Neural progenitor cell (in vitro differentiated cells): Measurements from ENCODE around the gene ZNF19. TPM values are rescaled to one million over a fixed set of nuclear protein-coding genes. Genes with fewer than 3 reads are reported as not detected.

Experiments
- DNase-seq: peaks from one replicate; pipeline ENCODE4 v3.0.0-alpha.2; 2016; ENCODE audit warnings: low spot score
- H2AFZ ChIP-seq: fragments of 200-600 bp; sonication (generic); replicated peaks from 2 replicates; pipeline ENCODE4 v1.6.1; 2016; ENCODE audit warnings: antibody characterized with exemption
- H3F3A ChIP-seq: fragments of 200-600 bp; sonication (generic); 2 replicates; pipeline ENCODE4 v1.6.1; 2016; ENCODE audit warnings: antibody characterized with exemption, low read depth
- H3K27ac ChIP-seq: fragments of 200-600 bp; sonication (generic); 2 replicates; pipeline ENCODE4 v1.5.1; 2016; ENCODE audit warnings: mild to moderate bottlenecking
- H3K27me3 ChIP-seq: fragments of 200-600 bp; sonication (generic); 2 replicates; pipeline ENCODE4 v1.6.1; 2016; ENCODE audit warnings: mild to moderate bottlenecking, moderate library complexity
- H3K36me3 ChIP-seq: fragments of 200-600 bp; sonication (generic); 2 replicates; pipeline ENCODE4 v1.5.1; 2016
- H3K4me1 ChIP-seq: fragments of 200-600 bp; sonication (generic); 2 replicates; pipeline ENCODE4 v1.6.1; 2016; ENCODE audit warnings: mixed run types
- H3K4me2 ChIP-seq: fragments of 200-600 bp; sonication (generic); 2 replicates; pipeline ENCODE4 v1.6.1; 2016
- H3K4me3 ChIP-seq: fragments of 200-600 bp; sonication (generic); 2 replicates; pipeline ENCODE4 v1.5.1; 2016
- H3K79me2 ChIP-seq: fragments of 200-600 bp; sonication (generic); 2 replicates; pipeline ENCODE4 v1.6.1; 2016; ENCODE audit warnings: low read depth
- H3K9ac ChIP-seq: fragments of 200-600 bp; sonication (generic); 2 replicates; pipeline ENCODE4 v1.6.1; 2016
- H3K9me3 ChIP-seq: fragments of 200-600 bp; sonication (generic); 2 replicates; pipeline ENCODE4 v1.5.1; 2016; ENCODE audit warnings: low read depth
- H4K20me1 ChIP-seq: fragments of 200-600 bp; sonication (generic); 2 replicates; pipeline ENCODE4 v1.6.1; 2016; ENCODE audit warnings: low read depth
- H3K27ac Mint-ChIP-seq: 3 replicates; pipeline ENCODE4 v1.8.0; 2021; ENCODE audit warnings: mixed read lengths
- H3K27me3 Mint-ChIP-seq: 2 replicates; pipeline ENCODE4 v1.8.0; 2022; ENCODE audit warnings: low read depth, mild to moderate bottlenecking, inconsistent platforms, moderate library complexity, mixed read lengths; ENCODE audit not compliant: insufficient read depth
- H3K36me3 Mint-ChIP-seq: 3 replicates; pipeline ENCODE4 v1.8.0; 2021; ENCODE audit warnings: mixed read lengths
- H3K4me1 Mint-ChIP-seq: 3 replicates; pipeline ENCODE4 v1.8.0; 2021; ENCODE audit warnings: mixed read lengths
- H3K4me3 Mint-ChIP-seq: 3 replicates; pipeline ENCODE4 v1.8.0; 2021; ENCODE audit warnings: mild to moderate bottlenecking, moderate library complexity, mixed read lengths
- H3K9me3 Mint-ChIP-seq: 3 replicates; pipeline ENCODE4 v1.8.0; 2020; ENCODE audit warnings: mixed read lengths
- EZH2 ChIP-seq: fragments of 200-600 bp; sonication (generic); IDR thresholded peaks from 2 replicates; pipeline ENCODE4 v1.6.1; 2017; ENCODE audit warnings: antibody characterized with exemption, mild to moderate bottlenecking, moderate library complexity
- EZH2phosphoT487 ChIP-seq: fragments of 200-600 bp; sonication (generic); IDR thresholded peaks from 2 replicates; pipeline ENCODE4 v1.6.1; 2017; ENCODE audit warnings: antibody characterized with exemption
- total RNA-seq: library from RNA; depleted of rRNA; stranded (reverse); fragments of >200 nt; gene quantifications from 2 replicates; pipeline ENCODE4 v1.2.3, GENCODE V29; 2015; ENCODE audit warnings: low replicate concordance
- TF ChIP-seq, protein P1 (sequence below): fragments of 200-600 bp; sonication (generic); IDR thresholded peaks from 2 replicates; pipeline ENCODE4 v1.5.1; 2017; ENCODE audit warnings: antibody characterized with exemption, mild to moderate bottlenecking

ZNF19 gene
- total RNA-seq, 1 donor from 2014 or later, result 13.9 TPM

DNA sequence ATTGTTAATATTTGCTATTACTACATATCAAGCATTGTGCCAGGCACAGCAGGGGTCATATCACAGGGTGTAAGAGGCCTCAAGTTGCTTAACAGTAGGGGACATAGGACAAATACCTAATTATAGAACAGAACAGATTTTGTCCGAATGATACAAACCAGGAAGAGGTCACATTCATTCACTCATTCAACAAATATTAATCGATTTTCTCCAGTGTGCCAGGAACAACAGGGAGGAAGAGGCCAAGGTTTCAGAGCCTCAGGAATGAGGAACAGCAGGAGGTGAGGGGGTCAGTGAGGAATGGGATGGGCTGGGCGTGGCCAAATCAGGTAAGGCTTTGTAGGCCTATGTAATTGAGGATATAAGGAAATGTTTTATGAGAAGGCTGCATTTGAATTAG, 25.9 kb upstream of the ZNF19 start:
- DNase-seq, result no peak
- Histone ChIP-seq H3F3A (no peaks in the 10 kb centered on the region), H3K27ac (no peak overlapping the region), H3K4me3 (no peak overlapping the region), H3K9ac (no peak overlapping the region), H3K9me3 (no peaks in the 10 kb centered on the region), H2AFZ (no peak overlapping the region), H3K79me2 (no peaks in the 10 kb centered on the region), H3K4me1 (no peaks in the 10 kb centered on the region), H3K36me3 (no peaks in the 10 kb centered on the region), H4K20me1 (no peaks in the 10 kb centered on the region), H3K27me3 (no peaks in the 10 kb centered on the region), H3K4me2 (no peak overlapping the region)
- Mint-ChIP-seq H3K36me3 (no peaks in the 10 kb centered on the region), H3K4me3 (no peak overlapping the region), H3K27ac (no peak overlapping the region), H3K27me3 (peaks cover 4% of the 10 kb centered on the region), H3K4me1 (no peaks in the 10 kb centered on the region), H3K9me3 (peaks cover 3% of the 10 kb centered on the region)
- TF ChIP-seq, protein P1, sequence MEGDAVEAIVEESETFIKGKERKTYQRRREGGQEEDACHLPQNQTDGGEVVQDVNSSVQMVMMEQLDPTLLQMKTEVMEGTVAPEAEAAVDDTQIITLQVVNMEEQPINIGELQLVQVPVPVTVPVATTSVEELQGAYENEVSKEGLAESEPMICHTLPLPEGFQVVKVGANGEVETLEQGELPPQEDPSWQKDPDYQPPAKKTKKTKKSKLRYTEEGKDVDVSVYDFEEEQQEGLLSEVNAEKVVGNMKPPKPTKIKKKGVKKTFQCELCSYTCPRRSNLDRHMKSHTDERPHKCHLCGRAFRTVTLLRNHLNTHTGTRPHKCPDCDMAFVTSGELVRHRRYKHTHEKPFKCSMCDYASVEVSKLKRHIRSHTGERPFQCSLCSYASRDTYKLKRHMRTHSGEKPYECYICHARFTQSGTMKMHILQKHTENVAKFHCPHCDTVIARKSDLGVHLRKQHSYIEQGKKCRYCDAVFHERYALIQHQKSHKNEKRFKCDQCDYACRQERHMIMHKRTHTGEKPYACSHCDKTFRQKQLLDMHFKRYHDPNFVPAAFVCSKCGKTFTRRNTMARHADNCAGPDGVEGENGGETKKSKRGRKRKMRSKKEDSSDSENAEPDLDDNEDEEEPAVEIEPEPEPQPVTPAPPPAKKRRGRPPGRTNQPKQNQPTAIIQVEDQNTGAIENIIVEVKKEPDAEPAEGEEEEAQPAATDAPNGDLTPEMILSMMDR, result no peak
- TF ChIP-seq EZH2phosphoT487 (no peak), EZH2 (no peak)

DNA sequence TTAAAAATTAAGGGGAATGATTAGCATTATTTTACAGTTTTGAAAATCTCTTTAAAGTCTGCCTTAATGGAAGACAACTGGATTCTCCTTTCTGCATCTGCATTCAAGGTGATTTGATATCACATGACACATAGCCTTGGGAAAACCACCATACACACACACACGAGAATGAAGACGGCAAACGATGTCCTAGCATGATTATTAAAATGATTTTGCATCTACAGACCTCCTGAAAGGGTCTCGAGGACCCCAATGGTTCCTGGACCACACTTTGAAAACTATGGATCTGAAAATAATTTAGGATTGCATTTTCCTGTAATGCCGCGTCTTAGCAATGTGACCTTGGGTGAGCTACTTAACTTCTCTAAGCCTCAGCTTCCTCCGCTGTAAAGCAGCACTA, 25.4 kb upstream of the ZNF19 start:
- Histone ChIP-seq H3K4me3 (no peak overlapping the region), H3K79me2 (no peaks in the 10 kb centered on the region), H4K20me1 (no peaks in the 10 kb centered on the region), H3K4me2 (no peak overlapping the region), H3K36me3 (no peaks in the 10 kb centered on the region), H3K4me1 (no peaks in the 10 kb centered on the region), H3K27me3 (no peaks in the 10 kb centered on the region), H3F3A (no peaks in the 10 kb centered on the region), H2AFZ (no peak overlapping the region), H3K27ac (no peak overlapping the region), H3K9ac (no peak overlapping the region), H3K9me3 (no peaks in the 10 kb centered on the region)
- Mint-ChIP-seq H3K27me3 (peaks cover 7% of the 10 kb centered on the region), H3K36me3 (no peaks in the 10 kb centered on the region), H3K27ac (no peak overlapping the region), H3K9me3 (peaks cover 3% of the 10 kb centered on the region), H3K4me1 (no peaks in the 10 kb centered on the region), H3K4me3 (no peak overlapping the region)
- TF ChIP-seq EZH2phosphoT487, result no peak
- no peak for TF ChIP-seq EZH2
- TF ChIP-seq, protein P1, result no peak
- DNase-seq, result no peak

DNA sequence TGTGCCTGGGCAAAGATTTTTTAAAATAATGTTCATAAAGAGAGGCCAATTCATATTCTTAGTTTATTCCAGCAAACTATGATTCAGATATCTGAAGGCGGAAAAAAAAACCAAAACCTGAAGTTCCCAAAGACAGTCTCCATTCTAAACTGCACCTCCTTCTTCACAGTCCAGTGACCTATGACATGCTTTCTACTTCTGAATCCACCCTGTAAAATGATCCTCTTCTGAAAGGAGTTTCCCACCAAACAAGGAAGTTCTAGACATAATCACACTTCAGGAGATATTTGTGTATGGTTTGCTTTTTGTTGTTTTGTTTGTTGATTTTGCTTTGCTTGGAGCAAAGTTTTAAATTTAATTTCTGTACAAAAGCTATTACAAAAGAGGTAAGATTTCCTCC, 24.2 kb upstream of the ZNF19 start:
- DNase-seq, result no peak
- Mint-ChIP-seq H3K4me3 (no peak overlapping the region), H3K27me3 (peaks cover 9% of the 10 kb centered on the region), H3K27ac (no peak overlapping the region), H3K36me3 (no peaks in the 10 kb centered on the region), H3K4me1 (no peaks in the 10 kb centered on the region), H3K9me3 (peaks cover 3% of the 10 kb centered on the region)
- H3K4me1 ChIP-seq, result no peaks in the 10 kb centered on the region
- H3K9me3 ChIP-seq, result no peaks in the 10 kb centered on the region
- TF ChIP-seq, protein P1, result no peak
- TF ChIP-seq EZH2, result no peak
- no peak for TF ChIP-seq EZH2phosphoT487
- no peaks in the 10 kb centered on the region for H3K36me3 ChIP-seq
- no peak overlapping the region for H3K4me3 ChIP-seq
- H3K79me2 ChIP-seq, result no peaks in the 10 kb centered on the region
- H3K4me2 ChIP-seq, result no peak overlapping the region
- H2AFZ ChIP-seq, result no peak overlapping the region
- H4K20me1 ChIP-seq, result no peaks in the 10 kb centered on the region
- no peak overlapping the region for H3K9ac ChIP-seq
- no peaks in the 10 kb centered on the region for H3F3A ChIP-seq
- no peaks in the 10 kb centered on the region for H3K27me3 ChIP-seq
- H3K27ac ChIP-seq, result no peak overlapping the region

DNA sequence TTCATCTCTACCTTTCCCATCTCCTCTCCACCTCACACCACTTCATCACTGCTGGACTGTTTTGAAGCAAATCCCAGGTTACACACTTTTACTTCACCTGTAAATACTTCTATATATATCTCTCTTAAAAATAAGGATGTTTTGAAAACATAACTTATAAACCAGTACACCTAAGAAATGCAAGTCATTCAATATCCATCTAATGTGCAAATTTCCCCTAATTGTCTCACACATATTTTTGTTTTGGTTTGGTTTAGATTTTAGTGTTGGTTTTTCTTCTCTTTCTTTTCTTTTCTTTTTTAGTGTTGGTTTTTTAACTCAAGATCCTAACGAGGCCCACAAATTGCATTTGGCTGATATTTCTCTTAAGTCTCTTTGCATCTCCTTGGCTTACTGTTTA, 17.9 kb upstream of the ZNF19 start:
- no peak overlapping the region for H3K27ac Mint-ChIP-seq
- H3K4me2 ChIP-seq, result no peak overlapping the region
- H2AFZ ChIP-seq, result no peak overlapping the region
- no peaks in the 10 kb centered on the region for H3K27me3 ChIP-seq
- TF ChIP-seq, protein P1, result no peak
- TF ChIP-seq EZH2phosphoT487 (no peak), EZH2 (no peak)
- H3K36me3 Mint-ChIP-seq, result no peaks in the 10 kb centered on the region
- no peaks in the 10 kb centered on the region for H3K9me3 ChIP-seq
- no peaks in the 10 kb centered on the region for H3K79me2 ChIP-seq
- H3K4me3 ChIP-seq, result no peak overlapping the region
- no peak overlapping the region for H3K27ac ChIP-seq
- no peaks in the 10 kb centered on the region for H3K4me1 ChIP-seq
- no peaks in the 10 kb centered on the region for H4K20me1 ChIP-seq
- DNase-seq, result no peak
- no peaks in the 10 kb centered on the region for H3K36me3 ChIP-seq
- H3K9ac ChIP-seq, result no peak overlapping the region
- no peaks in the 10 kb centered on the region for H3K4me1 Mint-ChIP-seq
- no peaks in the 10 kb centered on the region for H3F3A ChIP-seq
- H3K9me3 Mint-ChIP-seq, result peaks cover 3% of the 10 kb centered on the region
- H3K27me3 Mint-ChIP-seq, result peaks cover 7% of the 10 kb centered on the region
- H3K4me3 Mint-ChIP-seq, result no peak overlapping the region
